Activated CD4-positive, alpha-beta T cell treated with anti-CD3 and anti-CD28 coated beads for 48 hours (primary cell): ENCODE measurements around the gene CNTNAP4.

Experiments used
- DNase-seq: peaks from one replicate; pipeline ENCODE4 v3.0.0-alpha.2; 2020

CNTNAP4 gene

GRCh38 chr16:76276745-76277438 lies at the start of gene CNTNAP4:
Gene CNTNAP4, plus strand, starts transcription at chr16:76277401. Its CDS starts 262 bp downstream, at chr16:76277663.
- no peak for DNase-seq

GRCh38 chr16:76228546-76229146 lies 48.6 kb upstream of the CNTNAP4 start:
- DNase-seq = no peak

GRCh38 chr16:76232704-76233103 lies 44.5 kb upstream of the CNTNAP4 start:
- DNase-seq = no peak

GRCh38 chr16:76235025-76235424 lies 42.2 kb upstream of the CNTNAP4 start:
- DNase-seq = no peak

- no peak for DNase-seq
These were observed 41.8 kb upstream of the CNTNAP4 start for GRCh38 chr16:76235426-76235825.

GRCh38 chr16:76237471-76237870 lies 39.7 kb upstream of the CNTNAP4 start:
- no peak for DNase-seq

- DNase-seq = no peak
These were observed 35.4 kb upstream of the CNTNAP4 start for GRCh38 chr16:76241755-76242154.

GRCh38 chr16:76243620-76244019 lies 33.6 kb upstream of the CNTNAP4 start:
- DNase-seq = no peak

GRCh38 chr16:76246587-76246986 lies 30.6 kb upstream of the CNTNAP4 start:
- no peak for DNase-seq

GRCh38 chr16:76265434-76266045 lies 11.7 kb upstream of the CNTNAP4 start:
- peak; percentile 48 for DNase-seq

GRCh38 chr16:76268824-76269223 lies 8.4 kb upstream of the CNTNAP4 start:
- no peak for DNase-seq

- DNase-seq = no peak
These were observed 344 bp downstream of the CNTNAP4 start for GRCh38 chr16:76277460-76278030.

- no peak for DNase-seq
These were observed 885 bp downstream of the CNTNAP4 start for GRCh38 chr16:76278086-76278485.

- DNase-seq = no peak
These were observed 1.8 kb downstream of the CNTNAP4 start for GRCh38 chr16:76278980-76279379.

- DNase-seq = no peak
These were observed 3.4 kb downstream of the CNTNAP4 start for GRCh38 chr16:76280421-76281215.

GRCh38 chr16:76287466-76287865 lies 10.3 kb downstream of the CNTNAP4 start:
- no peak for DNase-seq

GRCh38 chr16:76292218-76292617 lies 15.0 kb downstream of the CNTNAP4 start:
- no peak for DNase-seq

GRCh38 chr16:76293980-76294379 lies 16.8 kb downstream of the CNTNAP4 start:
- DNase-seq = no peak

- no peak for DNase-seq
These were observed 17.4 kb downstream of the CNTNAP4 start for GRCh38 chr16:76294396-76295214.

GRCh38 chr16:76297941-76298340 lies 20.7 kb downstream of the CNTNAP4 start:
- DNase-seq = no peak

- DNase-seq = no peak
These were observed 26.6 kb downstream of the CNTNAP4 start for GRCh38 chr16:76303637-76304314.
